NCI-H446 (cell line): ENCODE measurements around the gene TNFSF4.
"Not testable (repeated sequence)": the region's sequence is repeated elsewhere in the genome, so short reads cannot be mapped to it uniquely, and the experiment has no call there.

Experiments used
- DNase-seq, 2 experiments: peaks; one replicate each; lab custom pipeline; 2025; lab: John Stamatoyannopoulos, UW

TNFSF4 gene

GRCh38 chr1:173206816-173207568, at the start of gene TNFSF4:
TSS of gene TNFSF4 (minus strand) at chr1:173207331. CDS start at chr1:173207176, 155 bp downstream.
- no peak for DNase-seq

- DNase-seq: peak; percentile 9 to 27
These were observed 48.2 kb upstream of the TNFSF4 start for GRCh38 chr1:173255214-173255813.

GRCh38 chr1:173253046-173253445, 45.9 kb upstream of the TNFSF4 start:
- no peak for DNase-seq

- DNase-seq: no peak
These were observed 42.2 kb upstream of the TNFSF4 start for GRCh38 chr1:173249349-173249748.

- DNase-seq: no peak
These were observed 41.3 kb upstream of the TNFSF4 start for GRCh38 chr1:173248247-173248940.

GRCh38 chr1:173245892-173246291, 38.8 kb upstream of the TNFSF4 start:
- DNase-seq: no peak

- DNase-seq: no peak
These were observed 36.2 kb upstream of the TNFSF4 start for GRCh38 chr1:173243300-173243699.

GRCh38 chr1:173241528-173242347, 34.6 kb upstream of the TNFSF4 start:
- DNase-seq: no peak

- no peak for DNase-seq
These were observed 33.5 kb upstream of the TNFSF4 start for GRCh38 chr1:173240609-173241008.

- no peak for DNase-seq
These were observed 31.9 kb upstream of the TNFSF4 start for GRCh38 chr1:173239058-173239457.

- DNase-seq: no peak
These were observed 27.8 kb upstream of the TNFSF4 start for GRCh38 chr1:173234899-173235298.

- DNase-seq: not testable (repeated sequence)
These were observed 27.3 kb upstream of the TNFSF4 start for GRCh38 chr1:173234434-173234833.

- not testable (repeated sequence) for DNase-seq
These were observed 21.9 kb upstream of the TNFSF4 start for GRCh38 chr1:173229031-173229430.

- no peak for DNase-seq
These were observed 17.8 kb upstream of the TNFSF4 start for GRCh38 chr1:173224949-173225348.

GRCh38 chr1:173224280-173224892, 17.3 kb upstream of the TNFSF4 start:
- no peak for DNase-seq

GRCh38 chr1:173223031-173223380, 15.9 kb upstream of the TNFSF4 start:
- DNase-seq: no peak

GRCh38 chr1:173222149-173223030, 15.3 kb upstream of the TNFSF4 start:
- DNase-seq: no peak

- no peak for DNase-seq
These were observed 13.0 kb upstream of the TNFSF4 start for GRCh38 chr1:173220157-173220556.

GRCh38 chr1:173213665-173214064, 6.5 kb upstream of the TNFSF4 start:
- no peak for DNase-seq

GRCh38 chr1:173212952-173213491, 5.9 kb upstream of the TNFSF4 start:
- no peak for DNase-seq
